Sigmoid colon (tissue), 4 donors: ENCODE results near the gene DNAJB7.

Source experiments
- EP300 ChIP-seq, 4 donors: sonication (generic); formaldehyde crosslinking; IDR thresholded peaks; one replicate each; pipeline ENCODE4 v1.6.1; 2017; ENCODE audit warnings: antibody characterized with exemption in 4 of 4
- POLR2A ChIP-seq, 2 donors: fragments of 450-650 bp; IDR thresholded peaks; one replicate each; pipeline ENCODE4 v1.6.1; 2016; ENCODE audit warnings: antibody characterized with exemption in 2 of 2, mild to moderate bottlenecking in 2 of 2, moderate library complexity in 2 of 2
- TF ChIP-seq, protein P1 (sequence below), 4 experiments: fragments of 450-650 bp in 3 of 4; fragments of 200-600 bp in 1 of 4; IDR thresholded peaks; one replicate each; pipeline ENCODE4 v1.5.1; 2016 to 2019; ENCODE audit warnings: antibody characterized with exemption in 4 of 4, mild to moderate bottlenecking in 3 of 4, moderate library complexity in 2 of 4

DNA sequence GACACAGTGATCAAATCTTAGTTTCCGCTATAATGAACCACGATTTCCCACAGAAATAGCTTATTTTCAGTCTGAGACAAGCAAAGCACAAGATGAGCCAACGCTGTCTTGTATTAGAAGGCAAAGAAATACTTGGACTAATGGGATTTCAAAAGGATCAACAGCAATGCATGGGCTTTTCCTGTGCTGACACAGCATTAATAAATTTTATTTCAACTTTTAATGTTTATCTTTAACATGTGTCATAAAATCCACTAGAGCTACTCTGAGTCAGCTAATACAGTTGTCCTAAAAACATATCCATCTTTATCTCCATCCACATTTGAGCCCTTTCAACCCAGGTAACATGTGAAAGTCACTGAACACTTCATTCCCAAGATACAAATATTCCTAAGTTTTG lies 27.3 kb downstream of the DNAJB7 start:
- TF ChIP-seq, protein P1, sequence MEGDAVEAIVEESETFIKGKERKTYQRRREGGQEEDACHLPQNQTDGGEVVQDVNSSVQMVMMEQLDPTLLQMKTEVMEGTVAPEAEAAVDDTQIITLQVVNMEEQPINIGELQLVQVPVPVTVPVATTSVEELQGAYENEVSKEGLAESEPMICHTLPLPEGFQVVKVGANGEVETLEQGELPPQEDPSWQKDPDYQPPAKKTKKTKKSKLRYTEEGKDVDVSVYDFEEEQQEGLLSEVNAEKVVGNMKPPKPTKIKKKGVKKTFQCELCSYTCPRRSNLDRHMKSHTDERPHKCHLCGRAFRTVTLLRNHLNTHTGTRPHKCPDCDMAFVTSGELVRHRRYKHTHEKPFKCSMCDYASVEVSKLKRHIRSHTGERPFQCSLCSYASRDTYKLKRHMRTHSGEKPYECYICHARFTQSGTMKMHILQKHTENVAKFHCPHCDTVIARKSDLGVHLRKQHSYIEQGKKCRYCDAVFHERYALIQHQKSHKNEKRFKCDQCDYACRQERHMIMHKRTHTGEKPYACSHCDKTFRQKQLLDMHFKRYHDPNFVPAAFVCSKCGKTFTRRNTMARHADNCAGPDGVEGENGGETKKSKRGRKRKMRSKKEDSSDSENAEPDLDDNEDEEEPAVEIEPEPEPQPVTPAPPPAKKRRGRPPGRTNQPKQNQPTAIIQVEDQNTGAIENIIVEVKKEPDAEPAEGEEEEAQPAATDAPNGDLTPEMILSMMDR (IDR thresholded peaks at IDR 0.05) = no peak
- TF ChIP-seq POLR2A (IDR thresholded peaks at IDR 0.05) (no peak), EP300 (IDR thresholded peaks at IDR 0.05) (no peak)
